Stimulated activated CD8-positive, alpha-beta memory T cell treated with anti-CD3 and anti-CD28 coated beads, Interleukin-2, amount 100 ng/mL, for 1 hour (primary cell): ENCODE data around the gene ADCY5.

Source experiments
- DNase-seq, 2 donors: peaks; one replicate each; pipeline ENCODE4 v3.0.0-alpha.2; 2020; ENCODE audit warnings: low read depth in 2 of 2

Gene ADCY5

DNA sequence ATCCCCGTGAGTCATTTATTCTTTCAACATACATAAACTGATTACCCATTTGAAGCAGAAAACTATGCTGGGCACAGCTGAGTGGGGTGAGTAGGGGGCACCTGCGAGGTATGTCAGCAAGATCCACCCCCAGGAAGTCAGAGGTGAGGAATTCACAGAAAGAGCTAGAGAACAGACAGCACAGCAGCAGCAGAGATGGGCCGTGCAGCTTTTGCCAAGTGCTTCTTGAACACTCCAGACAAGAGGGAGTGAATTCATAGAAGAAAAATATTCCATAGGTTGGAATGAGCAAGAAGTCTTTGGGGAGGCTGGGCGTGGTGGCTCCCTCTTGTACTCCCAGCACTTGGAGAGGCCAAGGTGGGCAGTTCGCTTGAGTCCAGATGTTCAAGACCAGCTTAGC is 9.4 kb upstream of the ADCY5 start:
- no peak for DNase-seq

- DNase-seq = no peak
Measured at GRCh38 chr3:123457841-123458240, 9.0 kb upstream of the ADCY5 start.

GRCh38 chr3:123453675-123454074 is 4.8 kb upstream of the ADCY5 start:
- no peak for DNase-seq

- DNase-seq = no peak
Measured at GRCh38 chr3:123451186-123451585, 2.3 kb upstream of the ADCY5 start.

- no peak for DNase-seq
Measured at GRCh38 chr3:123449997-123450604, 1.2 kb upstream of the ADCY5 start.

GRCh38 chr3:123449102-123449996 is 459 bp upstream of the ADCY5 start:
- DNase-seq = no peak

GRCh38 chr3:123447749-123448517 is 957 bp downstream of the ADCY5 start:
- DNase-seq = no peak

- no peak for DNase-seq
Measured at GRCh38 chr3:123447416-123447748, 1.5 kb downstream of the ADCY5 start.

DNA sequence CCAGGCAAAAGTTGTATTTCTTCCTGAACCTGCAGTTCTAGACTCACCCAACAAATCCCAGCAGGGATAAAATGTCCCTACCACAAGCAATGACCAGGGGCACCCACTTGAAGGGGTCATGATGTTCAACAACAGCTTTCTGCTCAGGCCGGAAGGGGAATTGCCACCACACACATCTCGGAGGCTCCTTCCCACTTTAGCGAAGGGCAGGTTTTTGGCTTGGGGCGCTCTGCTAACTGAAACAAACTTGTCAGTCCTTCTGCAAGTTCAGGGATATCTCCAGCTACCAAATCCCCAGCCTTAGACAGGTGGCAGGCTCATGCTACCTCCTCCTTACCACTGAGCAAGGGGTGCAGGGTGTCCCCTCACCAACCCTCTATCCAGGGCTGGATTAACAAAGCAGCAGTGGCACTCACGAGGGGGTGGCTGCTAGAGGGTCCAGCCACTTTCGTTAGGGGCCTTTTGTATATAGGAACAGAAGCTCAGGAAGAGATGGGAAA is 2.2 kb downstream of the ADCY5 start:
- DNase-seq = no peak

- DNase-seq = no peak
Measured at GRCh38 chr3:123446210-123446609, 2.7 kb downstream of the ADCY5 start.

DNA sequence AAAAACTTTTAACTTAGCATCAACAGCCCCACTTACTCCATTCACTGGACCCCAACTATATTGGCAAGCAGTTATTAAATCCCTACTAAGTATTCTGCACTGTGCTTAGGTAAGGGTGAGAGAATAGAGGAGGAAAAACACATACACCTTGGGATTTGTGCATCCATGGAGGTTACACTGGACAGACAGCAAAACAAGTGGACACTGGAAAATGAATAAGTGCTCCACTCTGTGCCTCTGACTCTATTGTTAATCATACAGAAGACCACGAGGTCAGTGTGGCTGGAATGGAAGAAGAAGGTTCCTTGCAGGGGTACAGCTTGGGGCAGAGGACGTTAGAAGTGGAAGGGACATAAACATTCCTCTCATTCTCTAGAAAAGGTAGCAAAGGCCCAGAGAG is 3.2 kb downstream of the ADCY5 start:
- no peak for DNase-seq

GRCh38 chr3:123444744-123445143 is 4.1 kb downstream of the ADCY5 start:
- no peak for DNase-seq

GRCh38 chr3:123444023-123444422 is 4.9 kb downstream of the ADCY5 start:
- DNase-seq = no peak

DNA sequence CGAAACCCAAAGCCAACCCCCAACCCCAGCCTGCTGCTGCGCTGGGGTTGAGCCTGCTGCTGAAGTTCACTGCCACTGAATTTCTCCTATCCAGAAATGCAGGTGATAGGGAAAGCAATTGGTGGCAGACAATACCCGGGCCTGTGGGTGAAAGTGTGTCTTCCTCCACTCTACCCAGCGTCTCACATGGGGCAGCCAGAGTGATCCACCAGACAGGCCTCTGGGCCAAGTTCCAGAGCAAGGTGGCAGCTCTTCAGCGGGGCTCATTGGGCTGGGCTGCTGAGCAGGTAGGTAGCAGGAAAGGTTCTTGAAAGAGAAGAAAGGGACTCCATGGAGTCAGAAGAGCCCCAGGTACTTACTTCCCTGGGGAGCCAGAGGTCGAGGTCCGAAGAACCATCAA is 6.0 kb downstream of the ADCY5 start:
- no peak for DNase-seq

GRCh38 chr3:123442125-123442524 is 6.8 kb downstream of the ADCY5 start:
- no peak for DNase-seq

GRCh38 chr3:123439806-123440580 is 8.9 kb downstream of the ADCY5 start:
- DNase-seq = no peak

DNA sequence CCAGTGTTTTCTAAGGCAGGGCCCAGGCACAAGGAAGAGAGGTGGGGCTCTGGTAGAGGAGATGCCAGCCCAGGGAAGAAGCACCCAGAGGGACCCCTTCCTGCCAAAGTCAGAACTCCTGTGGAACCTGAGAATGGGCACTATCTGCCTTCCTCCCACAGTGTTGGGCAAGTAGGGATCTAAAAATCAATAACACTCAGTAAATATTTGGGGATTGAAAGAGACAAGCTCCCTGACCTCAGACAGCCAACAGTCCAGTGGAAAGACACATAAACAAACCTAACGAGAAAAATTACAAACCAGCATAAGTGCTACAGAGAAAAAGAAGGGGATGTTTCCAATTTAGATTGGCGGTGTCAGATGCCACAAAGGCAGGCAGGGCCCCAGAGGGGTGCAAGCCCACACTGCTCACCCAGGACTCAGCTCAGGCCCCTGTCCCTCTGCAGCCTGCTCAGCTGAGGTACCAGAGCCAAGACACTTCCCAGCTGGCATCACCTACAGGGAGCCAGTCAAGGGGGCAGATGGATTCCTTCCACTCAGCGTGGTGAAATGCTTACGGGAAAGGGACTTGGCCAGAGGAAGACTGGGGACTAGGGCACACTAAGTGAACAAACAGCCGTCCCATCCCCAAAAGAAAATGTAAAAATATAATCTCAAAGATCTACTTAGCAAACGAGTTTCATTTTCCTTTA is 15.9 kb downstream of the ADCY5 start:
- DNase-seq = no peak

DNA sequence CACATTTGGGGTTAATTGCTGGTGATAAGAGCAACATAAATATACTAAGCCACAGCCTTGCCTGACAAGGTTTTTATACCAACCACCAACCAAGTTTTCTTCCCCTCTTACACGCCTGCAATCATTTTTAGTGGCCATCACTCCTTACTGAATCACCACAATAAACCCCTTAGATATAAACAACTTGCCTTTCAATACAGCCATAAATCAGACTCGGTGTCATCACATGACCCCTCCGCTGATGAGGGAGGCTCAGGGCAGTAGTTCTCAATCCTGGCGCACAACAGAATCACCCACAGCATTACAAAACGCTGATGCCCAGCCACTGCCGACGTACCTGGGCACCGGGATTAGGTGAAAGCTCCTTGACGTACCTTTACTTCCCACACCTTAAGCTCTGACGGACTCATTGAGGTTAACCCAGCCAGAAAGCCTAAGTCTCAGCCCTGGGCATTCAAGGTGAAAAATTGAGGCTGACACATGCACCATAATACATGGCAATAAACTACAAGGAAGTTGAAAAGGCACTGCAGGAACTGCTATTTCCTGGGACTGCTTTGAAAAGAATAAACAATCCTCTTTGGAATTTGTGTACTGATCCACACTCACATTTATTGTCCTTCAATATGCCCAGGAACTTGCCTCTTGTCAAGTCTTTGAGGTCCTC is 17.1 kb downstream of the ADCY5 start:
- DNase-seq = no peak

- DNase-seq = no peak
Measured at GRCh38 chr3:123431007-123431657, 17.8 kb downstream of the ADCY5 start.

DNA sequence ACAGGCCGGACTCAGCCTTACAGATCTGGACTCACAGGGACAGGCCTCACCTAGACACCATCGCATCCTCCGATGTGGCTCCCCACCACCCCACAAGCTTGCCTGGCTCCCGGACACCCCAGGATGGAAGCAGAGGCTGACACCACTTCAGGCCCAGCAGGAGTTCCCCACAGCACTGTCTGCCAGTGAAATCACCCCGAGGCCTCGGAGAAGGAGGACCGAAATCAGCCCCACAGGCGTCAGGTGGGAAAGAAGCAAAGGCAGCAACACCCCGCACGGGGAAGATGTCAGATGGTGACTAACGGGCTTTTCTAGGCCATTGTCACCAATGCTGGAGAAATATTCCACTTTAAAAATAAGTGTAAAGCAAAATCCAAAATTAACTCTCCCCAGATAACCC is 18.6 kb downstream of the ADCY5 start:
- DNase-seq = no peak
